Glutamatergic neuron (in vitro differentiated cells): ENCODE measurements around the gene AGL. TPM values are rescaled to one million over a fixed set of nuclear protein-coding genes. Genes with fewer than 3 reads are reported as not detected.

Experiments used
- DNase-seq: peaks from one replicate; pipeline ENCODE4 v3.0.0; 2022
- H3K27ac Mint-ChIP-seq: one replicate; pipeline ENCODE4 v1.8.0; 2020; ENCODE audit warnings: mild to moderate bottlenecking, mixed read lengths, inconsistent platforms; ENCODE audit not compliant: unreplicated experiment
- H3K27me3 Mint-ChIP-seq: one replicate; pipeline ENCODE4 v1.8.0; 2020; ENCODE audit warnings: mild to moderate bottlenecking, moderate library complexity, mixed read lengths, inconsistent platforms; ENCODE audit not compliant: unreplicated experiment
- H3K36me3 Mint-ChIP-seq: one replicate; pipeline ENCODE4 v1.8.0; 2020; ENCODE audit warnings: mild to moderate bottlenecking, mixed read lengths, inconsistent platforms; ENCODE audit not compliant: unreplicated experiment
- H3K4me1 Mint-ChIP-seq: one replicate; pipeline ENCODE4 v1.8.0; 2020; ENCODE audit warnings: mild to moderate bottlenecking, low read depth, mixed read lengths, inconsistent platforms; ENCODE audit not compliant: unreplicated experiment
- H3K4me3 Mint-ChIP-seq: one replicate; pipeline ENCODE4 v1.8.0; 2020; ENCODE audit warnings: mild to moderate bottlenecking, mixed read lengths, inconsistent platforms; ENCODE audit not compliant: unreplicated experiment
- H3K9me3 Mint-ChIP-seq: one replicate; pipeline ENCODE4 v1.8.0; 2020; ENCODE audit warnings: mild to moderate bottlenecking, moderate library complexity, mixed read lengths, inconsistent platforms; ENCODE audit not compliant: unreplicated experiment
- CTCF ChIP-seq: fragments of 200-600 bp; sonication (generic); IDR thresholded peaks from one replicate; pipeline ENCODE4 v1.5.0; 2021; ENCODE audit not compliant: partially characterized antibody, unreplicated experiment
- total RNA-seq: library from RNA; stranded (reverse); fragmentation: NEBNext Ultra II Directional; extraction: Animal tissue kit (Norgen Biotek cat#: 25700); gene quantifications from one replicate; pipeline ENCODE4 v1.2.1, GENCODE V29; 2021; ENCODE audit not compliant: unreplicated experiment

The AGL gene
- total RNA-seq, 1 donor from 2014 or later, result 20.4 TPM

GRCh38 chr1:99811747-99812146 is 38.4 kb upstream of the AGL start:
- H3K9me3 Mint-ChIP-seq, result peaks cover 2% of the 10 kb centered on the region
- no peak overlapping the region for H3K4me3 Mint-ChIP-seq
- no peaks in the 10 kb centered on the region for H3K27me3 Mint-ChIP-seq
- no peak overlapping the region for H3K27ac Mint-ChIP-seq
- H3K4me1 Mint-ChIP-seq, result no peaks in the 10 kb centered on the region
- H3K36me3 Mint-ChIP-seq, result no peaks in the 10 kb centered on the region
- no peak for DNase-seq
- TF ChIP-seq CTCF, result no peak

DNA sequence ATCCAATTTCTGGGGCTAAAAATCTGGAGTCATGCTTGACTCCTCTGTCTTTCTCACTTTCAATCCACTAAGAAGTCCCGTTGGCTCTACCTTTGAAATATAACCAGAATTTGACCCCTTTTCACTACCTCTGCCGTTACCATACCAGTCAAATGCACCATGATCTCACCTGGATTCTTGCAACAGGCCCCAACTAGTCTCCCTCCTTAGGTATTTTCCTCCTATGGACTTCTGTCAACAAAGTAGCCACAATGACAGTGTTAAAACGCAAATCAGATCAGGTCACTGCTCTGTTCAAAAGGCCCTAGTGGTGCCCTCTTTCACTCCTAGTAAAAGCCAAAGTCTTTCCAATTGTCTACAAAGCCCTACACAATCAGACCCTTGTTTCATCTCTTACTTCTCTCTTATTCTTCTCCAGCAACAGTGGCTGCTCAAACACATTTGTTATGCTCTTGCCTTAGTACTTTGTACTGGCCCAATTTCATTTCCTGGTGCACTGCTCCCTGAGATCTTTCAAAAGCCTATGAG is 35.7 kb upstream of the AGL start:
- Mint-ChIP-seq H3K4me1 (no peaks in the 10 kb centered on the region), H3K9me3 (peaks cover 2% of the 10 kb centered on the region), H3K4me3 (no peak overlapping the region), H3K27me3 (no peaks in the 10 kb centered on the region), H3K27ac (no peak overlapping the region), H3K36me3 (no peaks in the 10 kb centered on the region)
- DNase-seq, result no peak
- no peak for TF ChIP-seq CTCF

GRCh38 chr1:99816656-99817055 is 33.5 kb upstream of the AGL start:
- H3K27ac Mint-ChIP-seq, result no peak overlapping the region
- no peak for TF ChIP-seq CTCF
- peaks cover 3% of the 10 kb centered on the region for H3K27me3 Mint-ChIP-seq
- DNase-seq, result no peak
- H3K36me3 Mint-ChIP-seq, result no peaks in the 10 kb centered on the region
- H3K4me1 Mint-ChIP-seq, result no peaks in the 10 kb centered on the region
- peaks cover 2% of the 10 kb centered on the region for H3K9me3 Mint-ChIP-seq
- no peak overlapping the region for H3K4me3 Mint-ChIP-seq

DNA sequence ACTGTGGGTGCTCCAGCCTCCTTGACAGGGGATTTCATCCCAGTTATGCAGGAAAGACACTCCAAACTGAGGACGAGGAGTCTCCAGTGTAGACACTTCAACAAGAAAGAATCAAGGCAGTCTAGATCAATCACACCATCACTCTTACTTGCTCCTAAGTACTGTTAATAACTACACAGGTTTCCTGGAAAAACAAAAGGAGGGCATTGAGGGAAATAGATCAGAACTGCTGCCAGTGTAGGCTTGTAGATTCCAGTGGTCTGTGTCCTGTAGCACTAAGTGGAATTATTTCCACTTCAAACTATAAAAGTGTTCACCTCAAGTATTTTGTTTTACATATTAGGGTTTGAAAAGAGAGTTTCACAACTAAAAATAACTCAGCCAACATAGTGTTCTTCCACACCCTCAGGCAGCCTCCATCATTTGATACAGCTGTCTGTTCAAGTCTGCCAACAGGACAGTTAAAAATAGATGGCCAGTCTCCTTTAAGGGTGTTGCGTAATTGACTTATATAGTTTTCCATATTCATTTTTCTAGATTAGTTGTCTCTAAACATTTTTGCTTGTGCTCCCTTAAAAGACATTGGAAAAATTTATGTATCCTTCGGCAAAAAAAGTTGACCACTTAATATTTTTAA is 32.0 kb upstream of the AGL start:
- Mint-ChIP-seq H3K4me1 (no peaks in the 10 kb centered on the region), H3K36me3 (no peaks in the 10 kb centered on the region), H3K27me3 (peaks cover 3% of the 10 kb centered on the region), H3K27ac (no peak overlapping the region), H3K4me3 (no peak overlapping the region), H3K9me3 (peaks cover 2% of the 10 kb centered on the region)
- no peak for TF ChIP-seq CTCF
- DNase-seq, result no peak

DNA sequence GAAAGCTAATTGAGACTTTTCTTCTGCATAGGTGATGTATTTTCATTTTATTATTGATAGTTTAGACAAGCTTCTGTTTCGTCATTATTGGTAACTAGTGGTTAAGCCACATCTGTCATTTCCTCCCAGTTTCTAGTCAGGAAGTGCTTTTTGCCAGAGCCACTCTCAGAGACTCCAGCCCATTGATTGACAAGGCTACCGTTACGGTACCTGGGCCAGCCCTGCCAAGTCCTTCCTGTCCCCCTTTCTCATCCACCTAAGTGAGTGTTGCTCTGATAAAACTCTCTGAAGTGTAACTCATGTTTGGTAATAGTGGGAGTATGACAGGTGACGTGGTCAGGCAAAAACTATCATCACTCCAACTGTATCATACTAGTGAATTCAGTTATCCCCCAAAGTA is 29.6 kb upstream of the AGL start:
- H3K36me3 Mint-ChIP-seq, result no peaks in the 10 kb centered on the region
- no peak overlapping the region for H3K4me3 Mint-ChIP-seq
- H3K27ac Mint-ChIP-seq, result no peak overlapping the region
- H3K9me3 Mint-ChIP-seq, result peaks cover 3% of the 10 kb centered on the region
- no peak for DNase-seq
- peaks cover 3% of the 10 kb centered on the region for H3K27me3 Mint-ChIP-seq
- TF ChIP-seq CTCF, result no peak
- no peaks in the 10 kb centered on the region for H3K4me1 Mint-ChIP-seq
